Endothelial cell of umbilical vein (primary cell): ENCODE measurements around the gene PTGES. TPM values are rescaled to one million over a fixed set of nuclear protein-coding genes. Genes with fewer than 3 reads are reported as not detected.

Experiments
- BruUV-seq: library from RNA; stranded (reverse); fragments of 400-500 nt; replicated peaks from 2 replicates; lab custom pipeline; 2021; lab: Mats Ljungman, UMichigan
- CTCF ChIA-PET: fragments of 300-600, 350-600 bp; sonication (Branson Sonifier 250); formaldehyde crosslinking; loops from one replicate; lab custom pipeline; 2021; ENCODE audit warnings: antibody characterized with exemption, inconsistent platforms; lab: Charles Lee
- POLR2A ChIA-PET: fragments of 300-600, 350-600 bp; sonication (Branson Sonifier 250); formaldehyde crosslinking; loops from one replicate; lab custom pipeline; 2021; ENCODE audit warnings: antibody characterized with exemption, inconsistent platforms; lab: Charles Lee
- DNase-seq: peaks from one replicate; pipeline ENCODE4 v3.0.0-alpha.2; 2011; ENCODE audit warnings: low read depth, low spot score
- FAIRE-seq: peaks from 2 replicates; lab custom pipeline; 2011; peaks lifted over from hg19 to GRCh38; lab: Jason Lieb, UNC
- H2AFZ ChIP-seq: 2 replicates; pipeline ENCODE4 v1.6.0; 2012; ENCODE audit warnings: low read depth, low read length, control low read depth, inconsistent platforms
- H3K27ac ChIP-seq: 2 replicates; pipeline ENCODE4 v1.5.1; 2011; ENCODE audit warnings: low read depth, mild to moderate bottlenecking, control low read depth, low read length, moderate library complexity; ENCODE audit not compliant: insufficient read depth
- H3K27me3 ChIP-seq, 2 experiments: 2 replicates each; pipeline versions ENCODE4 v1.6.0 to v1.6.1; 2011; ENCODE audit warnings: low read length in 2 of 2, mixed read lengths in 1 of 2; ENCODE audit not compliant: control insufficient read depth in 2 of 2, insufficient read depth in 2 of 2
- H3K36me3 ChIP-seq, 2 experiments: 2 replicates in 1 of 2; 3 replicates in 1 of 2; pipeline ENCODE4 v1.5.1; 2011; ENCODE audit warnings: low read length in 2 of 2, mild to moderate bottlenecking in 1 of 2, moderate library complexity in 1 of 2; ENCODE audit not compliant: control insufficient read depth in 2 of 2, insufficient read depth in 2 of 2; ENCODE audit errors: extremely low read depth in 1 of 2
- H3K4me1 ChIP-seq: 3 replicates; pipeline ENCODE4 v1.5.1; 2011; ENCODE audit warnings: mild to moderate bottlenecking, low read length; ENCODE audit not compliant: control insufficient read depth, insufficient read depth; ENCODE audit errors: extremely low read depth
- H3K4me2 ChIP-seq: 2 replicates; pipeline ENCODE4 v1.6.1; 2011; ENCODE audit warnings: low read length, control low read depth, mixed read lengths; ENCODE audit not compliant: insufficient read depth
- H3K4me3 ChIP-seq, 3 experiments: fragments of 200-600 bp in 1 of 3; sonication (generic), shearing (Covaris generic) in 1 of 3; replicated peaks in 1 of 3; 2 replicates each; pipeline ENCODE4 v1.5.1; 2011 to 2016; ENCODE audit warnings: control low read depth in 3 of 3, low read length in 3 of 3, mild to moderate bottlenecking in 2 of 3, inconsistent platforms in 1 of 3, low read depth in 1 of 3, moderate library complexity in 1 of 3; ENCODE audit not compliant: insufficient read depth in 1 of 3
- H3K79me2 ChIP-seq: 2 replicates; pipeline ENCODE4 v1.6.0; 2012; ENCODE audit warnings: low read length, inconsistent platforms; ENCODE audit not compliant: control insufficient read depth, insufficient read depth
- H3K9ac ChIP-seq: replicated peaks from 2 replicates; pipeline ENCODE3; 2011; ENCODE audit warnings: low read length, control low read depth; ENCODE audit not compliant: insufficient read depth; ENCODE audit errors: extremely low read depth
- H3K9me1 ChIP-seq: replicated peaks from 3 replicates; pipeline ENCODE4 v1.6.0; 2011; ENCODE audit warnings: mild to moderate bottlenecking, low read length; ENCODE audit not compliant: control insufficient read depth, insufficient read depth; ENCODE audit errors: extremely low read depth
- H3K9me3 ChIP-seq: replicated peaks from 2 replicates; pipeline ENCODE4 v1.5.1; 2012; ENCODE audit warnings: low read length, inconsistent platforms; ENCODE audit not compliant: control insufficient read depth, insufficient read depth
- H4K20me1 ChIP-seq: replicated peaks from 2 replicates; pipeline ENCODE3; 2011; ENCODE audit warnings: mild to moderate bottlenecking, low read length; ENCODE audit not compliant: control insufficient read depth, insufficient read depth; ENCODE audit errors: extremely low read depth
- EZH2 ChIP-seq: IDR thresholded peaks from 2 replicates; pipeline ENCODE4 v1.6.1; 2012; ENCODE audit warnings: borderline replicate concordance, low read depth, mild to moderate bottlenecking, moderate library complexity, low read length, inconsistent platforms; ENCODE audit not compliant: severe bottlenecking
- FOS ChIP-seq: IDR thresholded peaks from 2 replicates; pipeline ENCODE4 v1.6.1; 2011; ENCODE audit warnings: mild to moderate bottlenecking, low read length, moderate library complexity, borderline replicate concordance; ENCODE audit not compliant: insufficient read depth
- GATA2 ChIP-seq: IDR thresholded peaks from 2 replicates; pipeline ENCODE4 v1.7.0; 2011; ENCODE audit warnings: low read depth, mild to moderate bottlenecking, moderate library complexity, mixed read lengths, low read length; ENCODE audit not compliant: insufficient read length, insufficient read depth
- JUN ChIP-seq: IDR thresholded peaks from 2 replicates; pipeline ENCODE4 v1.6.1; 2011; ENCODE audit warnings: borderline replicate concordance, low read depth; ENCODE audit not compliant: insufficient read length, insufficient read depth
- POLR2A ChIP-seq: IDR thresholded peaks from 2 replicates; pipeline ENCODE4 v1.6.1; 2012; ENCODE audit warnings: low read depth, mild to moderate bottlenecking, control low read depth, low read length
- POLR2AphosphoS5 ChIP-seq: IDR thresholded peaks from 2 replicates; pipeline ENCODE4 v1.6.1; 2012; ENCODE audit warnings: low read depth, mild to moderate bottlenecking, control low read depth, low read length, moderate library complexity; ENCODE audit not compliant: insufficient read depth
- dilution Hi-C: fragments of 300-500 bp; cut with MboI; formaldehyde crosslinking; loops from one replicate; pipeline ENCODE4 v1.15.0; 2019; ENCODE audit warnings: low sequenced_read_pairs; ENCODE audit not compliant: extremely low pct_ligation_motif_present
- intact Hi-C: fragments of 100-400 bp; cut with micrococcal nuclease; formaldehyde crosslinking; loops from one replicate; pipeline ENCODE4 v1.10.0; 2022
- polyA plus RNA-seq, 4 experiments: library from polyadenylated mRNA; depleted of rRNA in 3 of 4; stranded (reverse) in 3 of 4; unstranded in 1 of 4; fragments of >200 nt; gene quantifications; 2 replicates each; pipeline versions ENCODE4 v1.2.1 to v1.2.3, GENCODE V29; 2011 to 2012; ENCODE audit warnings: missing spikeins in 1 of 4
- total RNA-seq: library from RNA; stranded (reverse); gene quantifications from 2 replicates; pipeline ENCODE4 v1.2.3, GENCODE V29; 2021
- TF ChIP-seq, protein P1 (sequence below): IDR thresholded peaks from 2 replicates; pipeline ENCODE4 v1.6.1; 2011; ENCODE audit not compliant: insufficient read depth, insufficient read length
- TF ChIP-seq, protein P2 (sequence below), 2 donors: IDR thresholded peaks; 1 replicate in 1 of 2; 2 replicates in 1 of 2; pipeline ENCODE4 v1.5.1; 2011; ENCODE audit warnings: low read length in 2 of 2, mild to moderate bottlenecking in 2 of 2, moderate library complexity in 2 of 2, control low read depth in 1 of 2, inconsistent platforms in 1 of 2, low read depth in 1 of 2; ENCODE audit not compliant: insufficient read depth in 1 of 2; ENCODE audit errors: extremely low read depth in 1 of 2

PTGES gene
- total and polyA plus RNA-seq, 2 donors (not counting 3 experiments of a cell fraction or from before 2014, with no cell fraction given), result not detected

DNA sequence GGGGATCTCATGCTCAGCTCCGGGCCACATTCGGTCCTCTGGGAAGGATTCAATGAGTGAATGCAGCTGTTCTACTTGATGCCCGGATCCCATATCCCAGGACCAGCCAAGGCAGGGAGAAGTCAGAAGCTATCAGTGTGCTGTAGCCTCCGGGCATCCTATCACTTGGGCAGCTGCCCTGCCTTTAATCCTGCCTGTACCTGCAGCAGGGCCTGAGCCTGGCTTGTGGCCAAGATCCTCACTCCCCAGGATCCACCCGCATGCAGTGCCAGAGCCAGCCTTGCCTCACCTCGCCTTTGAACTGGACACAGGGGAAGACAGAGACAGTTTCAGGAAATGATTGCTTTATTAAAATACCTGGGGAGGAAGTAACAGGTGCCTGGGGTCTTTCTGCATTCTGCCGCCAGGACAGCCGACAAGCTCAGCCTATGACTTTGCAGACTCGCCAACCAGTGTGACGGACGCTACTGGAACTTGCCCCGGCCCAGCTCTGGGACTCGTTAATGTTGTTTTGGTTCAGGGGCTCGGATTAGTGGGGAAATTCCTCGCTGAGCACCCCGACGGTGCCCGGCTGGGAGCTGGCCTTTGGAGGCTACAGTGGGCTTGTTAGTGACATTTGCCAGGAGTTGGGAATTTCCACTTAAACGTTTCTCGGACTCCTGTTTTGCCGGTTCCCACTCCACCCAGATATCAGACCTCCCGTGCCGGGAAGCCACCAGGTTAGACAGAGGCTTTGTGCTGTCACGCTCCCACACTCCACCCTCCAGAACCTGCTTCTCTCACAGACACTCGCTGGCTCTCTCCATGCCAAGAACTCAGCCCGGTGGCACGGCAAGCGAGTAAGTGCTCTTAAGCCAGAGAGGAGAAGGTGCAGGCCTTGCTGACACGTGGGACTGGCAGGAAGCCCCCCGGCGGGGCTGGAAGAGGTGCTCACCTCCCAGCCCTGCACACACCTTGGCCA is 721 bp downstream of the PTGES start:
- no peaks in the 10 kb centered on the region for H3K4me1 ChIP-seq
- POLR2A ChIA-PET, result no interaction called here
- no TSS peak for BruUV-seq
- no peaks in the 10 kb centered on the region for H3K9me3 ChIP-seq
- H3K36me3 ChIP-seq, result no peaks in the 10 kb centered on the region
- no peaks in the 10 kb centered on the region for H3K9me1 ChIP-seq
- H3K79me2 ChIP-seq, result no peaks in the 10 kb centered on the region
- no peak overlapping the region for H3K9ac ChIP-seq
- no peak overlapping the region for H3K4me2 ChIP-seq
- H3K4me3 ChIP-seq, result no peak overlapping the region
- FAIRE-seq (no peak), DNase-seq (no peak)
- dilution Hi-C loops (no loop called here), intact Hi-C loops (no loop called here)
- TF ChIP-seq FOS (no peak), POLR2A (no peak), POLR2AphosphoS5 (no peak), EZH2 (no peak), JUN (no peak), GATA2 (no peak)
- TF ChIP-seq, protein P1, sequence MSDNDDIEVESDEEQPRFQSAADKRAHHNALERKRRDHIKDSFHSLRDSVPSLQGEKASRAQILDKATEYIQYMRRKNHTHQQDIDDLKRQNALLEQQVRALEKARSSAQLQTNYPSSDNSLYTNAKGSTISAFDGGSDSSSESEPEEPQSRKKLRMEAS, result no peak
- TF ChIP-seq, protein P2, sequence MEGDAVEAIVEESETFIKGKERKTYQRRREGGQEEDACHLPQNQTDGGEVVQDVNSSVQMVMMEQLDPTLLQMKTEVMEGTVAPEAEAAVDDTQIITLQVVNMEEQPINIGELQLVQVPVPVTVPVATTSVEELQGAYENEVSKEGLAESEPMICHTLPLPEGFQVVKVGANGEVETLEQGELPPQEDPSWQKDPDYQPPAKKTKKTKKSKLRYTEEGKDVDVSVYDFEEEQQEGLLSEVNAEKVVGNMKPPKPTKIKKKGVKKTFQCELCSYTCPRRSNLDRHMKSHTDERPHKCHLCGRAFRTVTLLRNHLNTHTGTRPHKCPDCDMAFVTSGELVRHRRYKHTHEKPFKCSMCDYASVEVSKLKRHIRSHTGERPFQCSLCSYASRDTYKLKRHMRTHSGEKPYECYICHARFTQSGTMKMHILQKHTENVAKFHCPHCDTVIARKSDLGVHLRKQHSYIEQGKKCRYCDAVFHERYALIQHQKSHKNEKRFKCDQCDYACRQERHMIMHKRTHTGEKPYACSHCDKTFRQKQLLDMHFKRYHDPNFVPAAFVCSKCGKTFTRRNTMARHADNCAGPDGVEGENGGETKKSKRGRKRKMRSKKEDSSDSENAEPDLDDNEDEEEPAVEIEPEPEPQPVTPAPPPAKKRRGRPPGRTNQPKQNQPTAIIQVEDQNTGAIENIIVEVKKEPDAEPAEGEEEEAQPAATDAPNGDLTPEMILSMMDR (IDR thresholded peaks at IDR 0.05; ENCODE audit: extremely low read depth in 1 of 2, insufficient read depth in 1 of 2, low read depth in 1 of 2, low read length in 2 of 2), result no peak
- H3K27ac ChIP-seq, result no peak overlapping the region
- H3K27me3 ChIP-seq, result peaks cover 2 to 6% of the 10 kb centered on the region in 2 experiments
- no peaks in the 10 kb centered on the region for H4K20me1 ChIP-seq
- H2AFZ ChIP-seq, result no peak overlapping the region
- CTCF ChIA-PET, result interaction anchor here (1.0 to 5.5 kb wide), 4 partner anchors 14 to 110 kb away, joined by 3 to 28 read pairs (median 4); no protein-coding TSS in a partner anchor
